HG03520 (cell line): Measurements from ENCODE around the gene SMIM29.

Experiments
- ATAC-seq: cut with Tn5 transposase; IDR thresholded peaks from one replicate; pipeline ENCODE4 v1.9.1; 2021; ENCODE audit warnings: mild to moderate bottlenecking, moderate library complexity; ENCODE audit not compliant: unreplicated experiment

SMIM29 gene

GRCh38 chr6:34248727-34249468 lies at the start of gene SMIM29:
Gene SMIM29 (minus strand): TSS chr6:34249006. CDS start chr6:34247791, 1,215 bp downstream.
- ATAC-seq = peak; percentile 67

- ATAC-seq = peak; percentile 67
These were observed 46.9 kb upstream of the SMIM29 start for GRCh38 chr6:34295721-34296120.

- ATAC-seq = no peak
These were observed 44.1 kb upstream of the SMIM29 start for GRCh38 chr6:34292954-34293353.

- no peak for ATAC-seq
These were observed 40.3 kb upstream of the SMIM29 start for GRCh38 chr6:34289137-34289536.

GRCh38 chr6:34288581-34288980 lies 39.8 kb upstream of the SMIM29 start:
- ATAC-seq = no peak

- ATAC-seq = no peak
These were observed 36.8 kb upstream of the SMIM29 start for GRCh38 chr6:34285448-34286164.

GRCh38 chr6:34284563-34285447 lies 36.0 kb upstream of the SMIM29 start:
- no peak for ATAC-seq

- no peak for ATAC-seq
These were observed 33.0 kb upstream of the SMIM29 start for GRCh38 chr6:34281702-34282334.

- ATAC-seq = no peak
These were observed 31.4 kb upstream of the SMIM29 start for GRCh38 chr6:34280216-34280615.

- ATAC-seq = no peak
These were observed 30.0 kb upstream of the SMIM29 start for GRCh38 chr6:34278833-34279232.

GRCh38 chr6:34277763-34278112 lies 28.9 kb upstream of the SMIM29 start:
- no peak for ATAC-seq

GRCh38 chr6:34276881-34277762 lies 28.3 kb upstream of the SMIM29 start:
- ATAC-seq = no peak

GRCh38 chr6:34276191-34276590 lies 27.4 kb upstream of the SMIM29 start:
- ATAC-seq = no peak

- ATAC-seq = no peak
These were observed 26.5 kb upstream of the SMIM29 start for GRCh38 chr6:34275128-34275804.

GRCh38 chr6:34274129-34274528 lies 25.3 kb upstream of the SMIM29 start:
- no peak for ATAC-seq

- ATAC-seq = no peak
These were observed 24.5 kb upstream of the SMIM29 start for GRCh38 chr6:34273242-34273805.

- ATAC-seq = no peak
These were observed 23.5 kb upstream of the SMIM29 start for GRCh38 chr6:34272013-34272926.
